DND-41 (cell line): ENCODE measurements around the gene PSMD14.

Source experiments
- ATAC-seq: fragments of 200-7000 bp; cut with Tn5 transposase; 3 replicates; pipeline ENCODE4 v1.9.1; 2021; ENCODE audit warnings: low read depth; ENCODE audit not compliant: insufficient read depth
- DNase-seq: peaks from one replicate; pipeline ENCODE4 v3.0.0-alpha.2; 2020
- H2AFZ ChIP-seq: 2 replicates; pipeline ENCODE4 v1.6.0; 2012; ENCODE audit warnings: low read depth, low read length
- H3K27ac ChIP-seq: 2 replicates; pipeline ENCODE4 v1.5.1; 2012; ENCODE audit warnings: low read length, inconsistent platforms
- H3K27me3 ChIP-seq: fragments of 200-600 bp; sonication (generic); 2 replicates; pipeline ENCODE4 v1.6.0; 2012; ENCODE audit warnings: low read length, mild to moderate bottlenecking, inconsistent platforms; ENCODE audit not compliant: insufficient read depth, poor library complexity
- H3K36me3 ChIP-seq: 2 replicates; pipeline ENCODE4 v1.5.1; 2012; ENCODE audit warnings: low read length, inconsistent platforms; ENCODE audit not compliant: insufficient read depth
- H3K4me1 ChIP-seq: 2 replicates; pipeline ENCODE4 v1.5.1; 2012; ENCODE audit warnings: mild to moderate bottlenecking, low read length; ENCODE audit not compliant: insufficient read depth
- H3K4me2 ChIP-seq: 2 replicates; pipeline ENCODE4 v1.6.0; 2012; ENCODE audit warnings: mild to moderate bottlenecking, moderate library complexity, low read length, inconsistent platforms; ENCODE audit not compliant: insufficient read depth
- H3K4me3 ChIP-seq, 2 experiments: fragments of 200-600 bp in 1 of 2; shearing (Covaris generic) in 1 of 2; 2 replicates each; pipeline ENCODE4 v1.5.1; 2012 to 2016; ENCODE audit warnings: inconsistent platforms in 2 of 2, low read length in 2 of 2, mild to moderate bottlenecking in 2 of 2, low read depth in 1 of 2, moderate library complexity in 1 of 2
- H3K79me2 ChIP-seq: 2 replicates; pipeline ENCODE4 v1.6.0; 2012; ENCODE audit warnings: low read length, inconsistent platforms; ENCODE audit not compliant: insufficient read depth
- H3K9ac ChIP-seq: 2 replicates; pipeline ENCODE4 v1.6.0; 2012; ENCODE audit warnings: low read depth, mild to moderate bottlenecking, inconsistent platforms, low read length, moderate library complexity
- H3K9me3 ChIP-seq: 2 replicates; pipeline ENCODE4 v1.5.1; 2012; ENCODE audit warnings: low read length, moderate library complexity, mild to moderate bottlenecking, inconsistent platforms; ENCODE audit not compliant: insufficient read depth, severe bottlenecking
- H4K20me1 ChIP-seq: 2 replicates; pipeline ENCODE4 v1.6.0; 2012; ENCODE audit warnings: low read length; ENCODE audit not compliant: insufficient read depth
- EZH2 ChIP-seq: IDR thresholded peaks from 3 replicates; pipeline ENCODE4 v1.6.1; 2012; ENCODE audit warnings: borderline replicate concordance, low read depth, mild to moderate bottlenecking, moderate library complexity, low read length, inconsistent platforms; ENCODE audit not compliant: severe bottlenecking
- TF ChIP-seq, protein P1 (sequence below): IDR thresholded peaks from 2 replicates; pipeline ENCODE4 v1.5.1; 2012; ENCODE audit warnings: borderline replicate concordance, low read length, moderate library complexity, mild to moderate bottlenecking; ENCODE audit not compliant: poor library complexity, severe bottlenecking; ENCODE audit errors: extremely low read depth

The PSMD14 gene

DNA sequence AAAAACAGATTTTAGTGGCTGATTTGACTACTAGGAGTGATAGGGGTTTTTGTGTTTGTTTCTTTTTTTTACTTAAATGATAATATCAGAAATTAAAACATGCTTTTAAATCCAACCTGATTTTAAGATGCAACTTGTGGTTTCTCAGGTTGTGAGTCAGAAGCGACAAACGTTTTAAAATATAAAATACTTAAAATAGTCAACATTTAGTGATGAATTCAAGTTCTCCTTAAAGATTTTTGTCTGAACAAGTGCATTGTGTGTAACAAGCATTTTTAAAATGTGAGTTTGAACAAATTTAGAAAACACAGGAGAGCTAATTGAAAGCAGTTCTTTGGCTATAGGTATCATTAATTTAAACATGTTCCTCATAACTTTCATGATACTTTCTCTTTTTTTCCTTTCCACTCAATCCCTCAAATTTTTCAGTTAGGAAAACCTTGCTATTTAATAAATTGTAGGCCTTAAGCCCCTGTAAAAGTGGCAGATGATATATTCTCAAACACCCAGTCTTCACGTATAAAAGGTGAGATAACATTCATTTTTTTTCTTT lies 111.5 kb downstream of the PSMD14 start:
- Histone ChIP-seq H3K36me3 (no peaks in the 10 kb centered on the region), H3K79me2 (no peaks in the 10 kb centered on the region), H3K27ac (no peak overlapping the region), H4K20me1 (no peaks in the 10 kb centered on the region), H3K4me3 (no peak overlapping the region), H3K9ac (no peak overlapping the region), H3K4me2 (no peak overlapping the region), H2AFZ (no peak overlapping the region), H3K9me3 (no peaks in the 10 kb centered on the region), H3K27me3 (no peaks in the 10 kb centered on the region), H3K4me1 (peaks cover 7% of the 10 kb centered on the region)
- no peak for ATAC-seq
- TF ChIP-seq, protein P1, sequence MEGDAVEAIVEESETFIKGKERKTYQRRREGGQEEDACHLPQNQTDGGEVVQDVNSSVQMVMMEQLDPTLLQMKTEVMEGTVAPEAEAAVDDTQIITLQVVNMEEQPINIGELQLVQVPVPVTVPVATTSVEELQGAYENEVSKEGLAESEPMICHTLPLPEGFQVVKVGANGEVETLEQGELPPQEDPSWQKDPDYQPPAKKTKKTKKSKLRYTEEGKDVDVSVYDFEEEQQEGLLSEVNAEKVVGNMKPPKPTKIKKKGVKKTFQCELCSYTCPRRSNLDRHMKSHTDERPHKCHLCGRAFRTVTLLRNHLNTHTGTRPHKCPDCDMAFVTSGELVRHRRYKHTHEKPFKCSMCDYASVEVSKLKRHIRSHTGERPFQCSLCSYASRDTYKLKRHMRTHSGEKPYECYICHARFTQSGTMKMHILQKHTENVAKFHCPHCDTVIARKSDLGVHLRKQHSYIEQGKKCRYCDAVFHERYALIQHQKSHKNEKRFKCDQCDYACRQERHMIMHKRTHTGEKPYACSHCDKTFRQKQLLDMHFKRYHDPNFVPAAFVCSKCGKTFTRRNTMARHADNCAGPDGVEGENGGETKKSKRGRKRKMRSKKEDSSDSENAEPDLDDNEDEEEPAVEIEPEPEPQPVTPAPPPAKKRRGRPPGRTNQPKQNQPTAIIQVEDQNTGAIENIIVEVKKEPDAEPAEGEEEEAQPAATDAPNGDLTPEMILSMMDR = no peak
- TF ChIP-seq EZH2 = no peak
- DNase-seq = no peak

DNA sequence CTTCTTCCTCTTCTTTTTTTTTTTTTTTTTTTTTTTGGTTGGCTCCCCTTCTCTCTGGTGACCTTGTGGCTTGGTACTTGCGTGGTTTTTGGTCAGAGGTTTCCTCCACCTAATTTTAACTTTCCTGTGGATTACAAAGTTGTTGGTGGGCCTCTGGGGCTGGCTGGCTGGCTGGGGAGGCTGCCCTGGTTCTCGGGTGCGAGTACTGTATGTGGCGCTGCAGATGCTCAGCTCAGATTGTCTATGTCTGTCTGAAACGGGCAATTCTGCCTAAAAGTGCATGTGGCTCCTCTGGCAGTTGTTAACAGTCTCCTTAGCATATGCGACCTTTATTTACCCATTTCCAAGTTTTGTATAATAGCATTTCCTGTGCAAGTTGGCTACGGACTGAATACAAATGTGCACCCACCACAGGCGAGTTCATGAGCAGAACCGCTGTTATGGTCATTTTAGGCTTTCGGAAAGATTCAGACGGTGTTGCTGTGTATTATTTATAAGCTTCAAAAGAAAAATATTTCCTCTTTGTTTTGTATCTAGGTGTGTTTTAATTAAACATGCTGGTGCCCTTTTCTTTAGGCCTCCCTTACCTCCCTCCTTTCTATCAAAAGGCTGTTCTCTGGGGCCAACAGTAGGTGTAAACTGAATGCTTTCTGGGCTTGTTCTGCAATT lies 112.3 kb downstream of the PSMD14 start:
- no peak overlapping the region for H3K27ac ChIP-seq
- TF ChIP-seq EZH2 = no peak
- TF ChIP-seq, protein P1 = no peak
- no peak overlapping the region for H2AFZ ChIP-seq
- peak; percentile 48 for DNase-seq
- peak; percentile 81 for ATAC-seq
- H3K9me3 ChIP-seq = no peaks in the 10 kb centered on the region
- no peak overlapping the region for H3K4me2 ChIP-seq
- no peak overlapping the region for H3K9ac ChIP-seq
- no peaks in the 10 kb centered on the region for H4K20me1 ChIP-seq
- H3K27me3 ChIP-seq = no peaks in the 10 kb centered on the region
- H3K79me2 ChIP-seq = no peaks in the 10 kb centered on the region
- H3K36me3 ChIP-seq = no peaks in the 10 kb centered on the region
- H3K4me3 ChIP-seq = no peak overlapping the region
- peaks cover 7% of the 10 kb centered on the region for H3K4me1 ChIP-seq

DNA sequence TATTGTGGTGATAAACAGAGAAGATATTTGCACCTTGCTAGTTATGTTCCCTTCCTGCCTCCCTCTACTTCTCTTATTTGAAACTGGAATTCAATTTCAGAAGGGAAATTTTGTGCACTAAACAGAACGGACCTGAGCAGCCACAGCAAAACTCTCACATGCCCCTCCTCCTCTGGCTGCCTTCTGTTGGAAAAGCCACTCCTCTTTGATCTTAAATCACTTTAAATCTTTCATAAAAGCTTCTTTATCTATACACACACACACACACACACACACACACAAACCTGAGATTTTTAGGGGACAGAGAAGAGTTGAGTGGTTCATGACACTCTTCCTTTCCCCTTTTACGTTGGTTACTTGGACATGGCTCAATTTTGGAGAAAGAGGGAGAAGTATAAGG lies 113.5 kb downstream of the PSMD14 start:
- Histone ChIP-seq H2AFZ (no peak overlapping the region), H3K9me3 (no peaks in the 10 kb centered on the region), H3K27ac (no peak overlapping the region), H3K79me2 (no peaks in the 10 kb centered on the region), H3K4me2 (no peak overlapping the region), H3K36me3 (no peaks in the 10 kb centered on the region), H3K4me1 (peaks cover 7% of the 10 kb centered on the region), H3K27me3 (no peaks in the 10 kb centered on the region), H3K9ac (no peak overlapping the region), H4K20me1 (no peaks in the 10 kb centered on the region), H3K4me3 (no peak overlapping the region)
- no peak for ATAC-seq
- TF ChIP-seq, protein P1 = no peak
- no peak for TF ChIP-seq EZH2
- DNase-seq = no peak
